GM21786 (cell line): ENCODE results near the gene C6orf58.
"Not testable (repeated sequence)": the region's sequence is repeated elsewhere in the genome, so short reads cannot be mapped to it uniquely, and the experiment has no call there.

Experiments
- ATAC-seq: cut with Tn5 transposase; IDR thresholded peaks from one replicate; pipeline ENCODE4 v1.9.1; 2021; ENCODE audit not compliant: unreplicated experiment

Gene C6orf58

GRCh38 chr6:127590344-127590743, 13.4 kb downstream of the C6orf58 start:
- ATAC-seq, result no peak

GRCh38 chr6:127592964-127593363, 16.0 kb downstream of the C6orf58 start:
- ATAC-seq, result no peak

- not testable (repeated sequence) for ATAC-seq
Observed at GRCh38 chr6:127593456-127593855, 16.5 kb downstream of the C6orf58 start.

- ATAC-seq, result no peak
Observed at GRCh38 chr6:127606131-127606562, 29.2 kb downstream of the C6orf58 start.

GRCh38 chr6:127608554-127609270, 31.7 kb downstream of the C6orf58 start:
- ATAC-seq, result no peak

GRCh38 chr6:127618729-127619128, 41.8 kb downstream of the C6orf58 start:
- ATAC-seq, result no peak

- no peak for ATAC-seq
Observed at GRCh38 chr6:127630800-127631199, 53.8 kb downstream of the C6orf58 start.

- ATAC-seq, result no peak
Observed at GRCh38 chr6:127634178-127634577, 57.2 kb downstream of the C6orf58 start.

- ATAC-seq, result no peak
Observed at GRCh38 chr6:127635091-127635490, 58.1 kb downstream of the C6orf58 start.

- ATAC-seq, result no peak
Observed at GRCh38 chr6:127637830-127638409, 60.9 kb downstream of the C6orf58 start.
